Measurements from ENCODE around the gene GAS2L1. TPM values are rescaled to one million over a fixed set of nuclear protein-coding genes. Genes with fewer than 3 reads are reported as not detected.
A peak's percentile ranks its signal among the peaks of the same experiment; 100 is the strongest.

GAS2L1 gene
- total RNA-seq, 1 donor from 2014 or later = 21.6 TPM

GRCh38 chr22:29300807-29301601 lies 5.4 kb upstream of the GAS2L1 start:
- Mint-ChIP-seq H3K27me3 (ENCODE audit: unreplicated experiment) (no peaks in the 10 kb centered on the region), H3K36me3 (ENCODE audit: unreplicated experiment) (peaks cover 46% of the 10 kb centered on the region), H3K9me3 (ENCODE audit: unreplicated experiment) (no peaks in the 10 kb centered on the region), H3K4me1 (ENCODE audit: unreplicated experiment) (peaks cover 27% of the 10 kb centered on the region), H3K27ac (ENCODE audit: unreplicated experiment) (no peak overlapping the region), H3K4me3 (ENCODE audit: unreplicated experiment) (no peak overlapping the region)
- DNase-seq (ENCODE audit: extremely low spot score, unreplicated experiment) = no peak
- no peak for TF ChIP-seq CTCF (IDR thresholded peaks at IDR 0.05)

- DNase-seq (ENCODE audit: extremely low spot score, unreplicated experiment) = no peak
- H3K27ac Mint-ChIP-seq (ENCODE audit: unreplicated experiment) = no peak overlapping the region
- H3K9me3 Mint-ChIP-seq (ENCODE audit: unreplicated experiment) = no peaks in the 10 kb centered on the region
- TF ChIP-seq CTCF (IDR thresholded peaks at IDR 0.05) = no peak
- peaks cover 40% of the 10 kb centered on the region for H3K36me3 Mint-ChIP-seq (ENCODE audit: unreplicated experiment)
- peaks cover 27% of the 10 kb centered on the region for H3K4me1 Mint-ChIP-seq (ENCODE audit: unreplicated experiment)
- H3K27me3 Mint-ChIP-seq (ENCODE audit: unreplicated experiment) = no peaks in the 10 kb centered on the region
- no peak overlapping the region for H3K4me3 Mint-ChIP-seq (ENCODE audit: unreplicated experiment)
Observed at GRCh38 chr22:29301716-29302401, 4.6 kb upstream of the GAS2L1 start.

GRCh38 chr22:29302402-29302680 lies 4.1 kb upstream of the GAS2L1 start:
- Mint-ChIP-seq H3K4me1 (ENCODE audit: unreplicated experiment) (peaks cover 27% of the 10 kb centered on the region), H3K27me3 (ENCODE audit: unreplicated experiment) (no peaks in the 10 kb centered on the region), H3K4me3 (ENCODE audit: unreplicated experiment) (no peak overlapping the region), H3K36me3 (ENCODE audit: unreplicated experiment) (peaks cover 35% of the 10 kb centered on the region), H3K9me3 (ENCODE audit: unreplicated experiment) (no peaks in the 10 kb centered on the region), H3K27ac (ENCODE audit: unreplicated experiment) (no peak overlapping the region)
- DNase-seq (ENCODE audit: extremely low spot score, unreplicated experiment) = no peak
- TF ChIP-seq CTCF (IDR thresholded peaks at IDR 0.05) = no peak

- Mint-ChIP-seq H3K27me3 (ENCODE audit: unreplicated experiment) (no peaks in the 10 kb centered on the region), H3K4me1 (ENCODE audit: unreplicated experiment) (peaks cover 32% of the 10 kb centered on the region), H3K9me3 (ENCODE audit: unreplicated experiment) (no peaks in the 10 kb centered on the region), H3K27ac (ENCODE audit: unreplicated experiment) (no peak overlapping the region), H3K36me3 (ENCODE audit: unreplicated experiment) (peaks cover 30% of the 10 kb centered on the region), H3K4me3 (ENCODE audit: unreplicated experiment) (no peak overlapping the region)
- no peak for DNase-seq (ENCODE audit: extremely low spot score, unreplicated experiment)
- no peak for TF ChIP-seq CTCF (IDR thresholded peaks at IDR 0.05)
Observed at GRCh38 chr22:29302681-29303465, 3.6 kb upstream of the GAS2L1 start.

GRCh38 chr22:29305836-29306174 lies 645 bp upstream of the GAS2L1 start:
- peak overlapping the region; percentile 82 for H3K27ac Mint-ChIP-seq (ENCODE audit: unreplicated experiment)
- peaks cover 53% of the 10 kb centered on the region for H3K4me1 Mint-ChIP-seq (ENCODE audit: unreplicated experiment)
- no peaks in the 10 kb centered on the region for H3K27me3 Mint-ChIP-seq (ENCODE audit: unreplicated experiment)
- no peaks in the 10 kb centered on the region for H3K9me3 Mint-ChIP-seq (ENCODE audit: unreplicated experiment)
- peak overlapping the region; percentile 81 for H3K4me3 Mint-ChIP-seq (ENCODE audit: unreplicated experiment)
- peaks cover 7% of the 10 kb centered on the region for H3K36me3 Mint-ChIP-seq (ENCODE audit: unreplicated experiment)
- TF ChIP-seq CTCF (IDR thresholded peaks at IDR 0.05) = no peak
- DNase-seq (ENCODE audit: extremely low spot score, unreplicated experiment) = no peak
